Esophagus squamous epithelium (tissue), 4 donors: ENCODE measurements around the gene ALDH9A1.

Experiments
- POLR2A ChIP-seq, 4 donors: fragments of 450-650 bp; IDR thresholded peaks; one replicate each; pipeline ENCODE4 v1.6.1; 2017; ENCODE audit warnings: antibody characterized with exemption in 4 of 4, mild to moderate bottlenecking in 4 of 4, moderate library complexity in 3 of 4
- TF ChIP-seq, protein P1 (sequence below), 6 experiments: fragments of 450-650 bp in 4 of 6; fragments of 200-600 bp in 2 of 6; sonication (generic) in 2 of 6; IDR thresholded peaks; one replicate each; pipeline ENCODE4 v1.5.1; 2016 to 2019; ENCODE audit warnings: antibody characterized with exemption in 6 of 6, mild to moderate bottlenecking in 4 of 6, moderate library complexity in 4 of 6

DNA sequence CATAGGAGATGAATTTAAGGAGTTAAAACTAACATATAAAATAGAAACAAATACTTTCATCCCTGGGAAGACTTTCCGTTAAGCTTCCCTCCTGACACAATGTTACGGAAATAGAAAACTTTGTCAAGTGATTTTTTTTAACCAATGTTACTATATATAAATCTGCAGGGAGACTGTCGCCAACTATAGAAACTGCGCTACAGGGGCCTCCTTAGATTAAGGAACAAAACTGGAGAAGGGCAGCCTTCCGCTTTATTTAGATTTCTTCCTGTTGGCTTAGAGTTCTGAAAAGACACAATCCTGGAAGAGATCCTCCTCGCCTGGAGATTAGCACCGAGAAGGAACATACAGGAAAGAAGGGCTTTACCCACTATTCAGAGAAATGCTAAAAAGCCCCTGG is 65.9 kb downstream of the ALDH9A1 start:
- TF ChIP-seq, protein P1, sequence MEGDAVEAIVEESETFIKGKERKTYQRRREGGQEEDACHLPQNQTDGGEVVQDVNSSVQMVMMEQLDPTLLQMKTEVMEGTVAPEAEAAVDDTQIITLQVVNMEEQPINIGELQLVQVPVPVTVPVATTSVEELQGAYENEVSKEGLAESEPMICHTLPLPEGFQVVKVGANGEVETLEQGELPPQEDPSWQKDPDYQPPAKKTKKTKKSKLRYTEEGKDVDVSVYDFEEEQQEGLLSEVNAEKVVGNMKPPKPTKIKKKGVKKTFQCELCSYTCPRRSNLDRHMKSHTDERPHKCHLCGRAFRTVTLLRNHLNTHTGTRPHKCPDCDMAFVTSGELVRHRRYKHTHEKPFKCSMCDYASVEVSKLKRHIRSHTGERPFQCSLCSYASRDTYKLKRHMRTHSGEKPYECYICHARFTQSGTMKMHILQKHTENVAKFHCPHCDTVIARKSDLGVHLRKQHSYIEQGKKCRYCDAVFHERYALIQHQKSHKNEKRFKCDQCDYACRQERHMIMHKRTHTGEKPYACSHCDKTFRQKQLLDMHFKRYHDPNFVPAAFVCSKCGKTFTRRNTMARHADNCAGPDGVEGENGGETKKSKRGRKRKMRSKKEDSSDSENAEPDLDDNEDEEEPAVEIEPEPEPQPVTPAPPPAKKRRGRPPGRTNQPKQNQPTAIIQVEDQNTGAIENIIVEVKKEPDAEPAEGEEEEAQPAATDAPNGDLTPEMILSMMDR (IDR thresholded peaks at IDR 0.05) = no peak
- no peak for TF ChIP-seq POLR2A (IDR thresholded peaks at IDR 0.05)
